Measurements from ENCODE around the gene ACAT2. TPM values are rescaled to one million over a fixed set of nuclear protein-coding genes. Genes with fewer than 3 reads are reported as not detected.

Gene ACAT2
- total RNA-seq, 1 experiment from 2014 or later: 46.0 TPM

DNA sequence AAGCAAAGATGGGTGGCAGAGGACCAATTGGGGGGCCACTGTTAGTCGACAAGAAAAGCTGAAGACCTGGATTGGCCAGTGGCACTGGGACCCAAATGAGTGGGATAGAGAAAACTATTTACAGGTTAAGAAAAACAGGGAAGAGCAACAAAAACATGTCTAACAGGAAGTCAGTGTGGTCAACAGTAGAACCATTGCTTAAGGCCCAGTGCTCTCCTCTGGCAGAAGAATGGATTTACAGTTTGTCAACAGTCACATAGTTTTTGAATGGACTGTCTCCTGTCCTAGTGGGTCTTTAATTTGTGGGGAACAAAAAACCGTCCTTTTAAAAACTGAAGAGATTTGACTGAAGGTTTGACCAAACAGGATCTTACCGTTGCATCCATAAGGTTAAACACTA is 46.7 kb upstream of the ACAT2 start:
- TF ChIP-seq, protein P1, sequence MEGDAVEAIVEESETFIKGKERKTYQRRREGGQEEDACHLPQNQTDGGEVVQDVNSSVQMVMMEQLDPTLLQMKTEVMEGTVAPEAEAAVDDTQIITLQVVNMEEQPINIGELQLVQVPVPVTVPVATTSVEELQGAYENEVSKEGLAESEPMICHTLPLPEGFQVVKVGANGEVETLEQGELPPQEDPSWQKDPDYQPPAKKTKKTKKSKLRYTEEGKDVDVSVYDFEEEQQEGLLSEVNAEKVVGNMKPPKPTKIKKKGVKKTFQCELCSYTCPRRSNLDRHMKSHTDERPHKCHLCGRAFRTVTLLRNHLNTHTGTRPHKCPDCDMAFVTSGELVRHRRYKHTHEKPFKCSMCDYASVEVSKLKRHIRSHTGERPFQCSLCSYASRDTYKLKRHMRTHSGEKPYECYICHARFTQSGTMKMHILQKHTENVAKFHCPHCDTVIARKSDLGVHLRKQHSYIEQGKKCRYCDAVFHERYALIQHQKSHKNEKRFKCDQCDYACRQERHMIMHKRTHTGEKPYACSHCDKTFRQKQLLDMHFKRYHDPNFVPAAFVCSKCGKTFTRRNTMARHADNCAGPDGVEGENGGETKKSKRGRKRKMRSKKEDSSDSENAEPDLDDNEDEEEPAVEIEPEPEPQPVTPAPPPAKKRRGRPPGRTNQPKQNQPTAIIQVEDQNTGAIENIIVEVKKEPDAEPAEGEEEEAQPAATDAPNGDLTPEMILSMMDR (IDR thresholded peaks at IDR 0.05; ENCODE audit: unreplicated experiment): no peak
- peaks cover 5% of the 10 kb centered on the region for H3K36me3 Mint-ChIP-seq (ENCODE audit: insufficient read depth, unreplicated experiment)
- no peaks in the 10 kb centered on the region for H3K9me3 Mint-ChIP-seq (ENCODE audit: unreplicated experiment)
- ChIA-PET CTCF (interaction anchor here (0.9 kb wide), 2 partner anchors 14 to 25 kb away, joined by 3 to 4 read pairs; no protein-coding TSS in a partner anchor), POLR2A (interaction anchor here (0.6 to 18.8 kb wide), 7 partner anchors 9 to 81 kb away, joined by 3 to 877 read pairs (median 4); partner anchors contain the start of genes MRPL18, SOD2, TCP1 and WTAP)
- no peak for DNase-seq (ENCODE audit: unreplicated experiment)
- intact Hi-C loops (cut with micrococcal nuclease): no loop called here
- BruUV-seq (replicated peaks): no TSS peak
- H3K27ac Mint-ChIP-seq (ENCODE audit: low read depth, unreplicated experiment): no peak overlapping the region
- peak overlapping the region; percentile 41 for H3K4me3 Mint-ChIP-seq (ENCODE audit: unreplicated experiment)
- H3K4me1 Mint-ChIP-seq (ENCODE audit: insufficient read depth, unreplicated experiment): peaks cover 38% of the 10 kb centered on the region
- H3K27me3 Mint-ChIP-seq (ENCODE audit: insufficient read depth, unreplicated experiment): no peaks in the 10 kb centered on the region

DNA sequence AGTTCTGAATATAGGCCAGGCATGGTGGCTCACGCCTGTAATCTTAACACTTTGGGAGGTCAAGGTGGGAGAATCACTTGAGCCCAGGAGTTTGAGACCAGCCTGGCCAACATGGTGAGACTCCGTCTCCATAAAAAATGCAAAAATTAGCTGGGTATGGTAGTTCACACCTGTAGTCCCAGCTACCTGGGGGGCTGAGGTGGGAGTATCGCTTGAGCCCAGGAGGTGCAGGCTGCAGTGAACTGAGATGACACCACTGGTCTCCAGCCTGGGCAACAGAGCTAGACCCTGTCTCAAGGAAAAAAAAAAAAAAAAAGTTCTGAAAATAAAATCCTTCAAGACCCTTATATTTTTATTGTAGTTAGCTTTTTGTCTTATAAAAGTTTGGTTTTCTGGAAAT is 46.2 kb upstream of the ACAT2 start:
- POLR2A ChIA-PET: interaction anchor here (0.6 to 18.8 kb wide), 7 partner anchors 9 to 80 kb away, joined by 3 to 877 read pairs (median 4); partner anchors contain the start of genes MRPL18, SOD2, TCP1 and WTAP
- CTCF ChIA-PET: interaction anchor here (0.9 to 1.2 kb wide), 3 partner anchors 13 to 25 kb away, joined by 3 to 4 read pairs (median 3); no protein-coding TSS in a partner anchor
- peak overlapping the region; percentile 67 for H3K4me3 Mint-ChIP-seq (ENCODE audit: unreplicated experiment)
- TF ChIP-seq, protein P1 (IDR thresholded peaks at IDR 0.05; ENCODE audit: unreplicated experiment): no peak
- peaks cover 5% of the 10 kb centered on the region for H3K36me3 Mint-ChIP-seq (ENCODE audit: insufficient read depth, unreplicated experiment)
- H3K27me3 Mint-ChIP-seq (ENCODE audit: insufficient read depth, unreplicated experiment): no peaks in the 10 kb centered on the region
- intact Hi-C loops (cut with micrococcal nuclease): no loop called here
- no peaks in the 10 kb centered on the region for H3K9me3 Mint-ChIP-seq (ENCODE audit: unreplicated experiment)
- no peak for DNase-seq (ENCODE audit: unreplicated experiment)
- H3K27ac Mint-ChIP-seq (ENCODE audit: low read depth, unreplicated experiment): no peak overlapping the region
- BruUV-seq (replicated peaks): no TSS peak
- H3K4me1 Mint-ChIP-seq (ENCODE audit: insufficient read depth, unreplicated experiment): peaks cover 38% of the 10 kb centered on the region

DNA sequence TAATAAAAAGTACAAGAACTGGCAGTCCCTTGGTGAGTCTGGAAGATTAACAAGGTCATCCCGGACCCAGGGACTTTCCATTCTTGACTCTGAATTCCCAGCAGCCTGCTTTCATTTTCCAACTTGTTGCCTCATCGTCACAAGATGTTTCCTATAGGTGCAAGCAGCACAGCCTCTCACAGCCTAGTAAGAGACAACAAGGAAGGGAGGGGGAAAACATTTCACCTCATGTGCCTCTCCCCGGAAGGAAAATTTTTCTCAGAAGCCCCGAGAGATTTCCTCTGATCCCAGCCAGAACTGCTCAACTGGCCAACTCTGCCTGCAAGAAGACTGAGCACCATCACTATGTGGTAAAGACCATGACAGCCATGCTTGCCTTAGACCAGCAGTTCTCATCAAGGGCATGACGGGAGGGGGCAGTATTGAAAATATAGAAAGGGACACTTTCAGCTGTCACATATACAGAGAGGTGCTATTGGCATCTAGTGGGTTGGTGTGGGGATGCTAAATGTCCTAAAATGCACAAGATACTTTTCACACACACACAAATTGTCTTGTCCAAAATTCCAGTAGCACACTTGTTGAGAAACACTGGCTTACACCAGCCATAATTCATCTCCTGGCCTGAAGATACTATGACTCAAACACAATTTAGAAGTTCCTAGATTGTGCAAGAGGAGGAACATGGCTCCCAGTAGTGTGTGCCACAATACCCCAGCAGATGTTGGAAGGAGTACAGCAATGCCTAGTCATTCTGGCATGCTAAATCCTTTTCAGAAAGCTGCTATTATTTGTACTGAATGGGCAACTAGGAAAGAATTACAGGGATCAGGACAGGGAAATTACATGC is 45.4 kb upstream of the ACAT2 start:
- H3K4me3 Mint-ChIP-seq (ENCODE audit: unreplicated experiment): peak overlapping the region; percentile 67
- H3K36me3 Mint-ChIP-seq (ENCODE audit: insufficient read depth, unreplicated experiment): peaks cover 5% of the 10 kb centered on the region
- ChIA-PET CTCF (interaction anchor here (0.6 to 1.7 kb wide), 10 partner anchors 10 to 533 kb away, joined by 3 to 12 read pairs (median 4); no protein-coding TSS in a partner anchor), POLR2A (interaction anchor here (0.7 to 18.8 kb wide), 15 partner anchors 11 to 1072 kb away, joined by 3 to 877 read pairs (median 4); partner anchors contain the start of genes DYNLT1, MRPL18, SOD2 and TCP1)
- H3K27ac Mint-ChIP-seq (ENCODE audit: low read depth, unreplicated experiment): no peak overlapping the region
- H3K9me3 Mint-ChIP-seq (ENCODE audit: unreplicated experiment): no peaks in the 10 kb centered on the region
- BruUV-seq (replicated peaks): TSS peak; percentile 80
- TF ChIP-seq, protein P1 (IDR thresholded peaks at IDR 0.05; ENCODE audit: unreplicated experiment): no peak
- no peaks in the 10 kb centered on the region for H3K27me3 Mint-ChIP-seq (ENCODE audit: insufficient read depth, unreplicated experiment)
- DNase-seq (ENCODE audit: unreplicated experiment): peak; percentile 97
- intact Hi-C loops (cut with micrococcal nuclease): no loop called here
- H3K4me1 Mint-ChIP-seq (ENCODE audit: insufficient read depth, unreplicated experiment): peaks cover 38% of the 10 kb centered on the region

DNA sequence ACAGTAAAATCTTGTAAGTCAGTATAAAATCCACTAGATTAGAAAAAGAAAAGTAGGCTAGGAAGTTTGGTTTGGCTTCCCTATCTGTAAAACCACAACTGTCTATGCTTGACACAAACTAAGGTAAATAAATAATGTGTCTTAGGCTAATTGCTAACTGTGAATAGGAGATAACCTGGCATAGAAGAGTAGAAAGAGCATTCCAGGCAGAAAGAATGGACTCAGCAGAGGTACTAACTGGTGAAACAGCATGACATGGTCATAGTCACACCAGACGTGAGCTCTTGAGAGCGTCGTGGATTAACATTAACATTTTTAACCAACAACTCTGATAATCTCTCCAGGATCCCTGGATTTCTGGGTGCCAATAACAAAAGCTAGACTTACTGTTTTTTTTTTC is 43.2 kb upstream of the ACAT2 start:
- ChIA-PET CTCF (interaction anchor here (0.6 to 4.0 kb wide), 3 partner anchors 18 to 611 kb away, joined by 3 to 27 read pairs (median 4); no protein-coding TSS in a partner anchor), POLR2A (interaction anchor here (0.7 to 18.8 kb wide), 6 partner anchors 9 to 71 kb away, joined by 3 to 877 read pairs (median 24); partner anchors contain the start of genes MRPL18, SOD2, TCP1 and WTAP)
- no peak for DNase-seq (ENCODE audit: unreplicated experiment)
- no peak overlapping the region for H3K4me3 Mint-ChIP-seq (ENCODE audit: unreplicated experiment)
- TF ChIP-seq, protein P1 (IDR thresholded peaks at IDR 0.05; ENCODE audit: unreplicated experiment): no peak
- no peaks in the 10 kb centered on the region for H3K27me3 Mint-ChIP-seq (ENCODE audit: insufficient read depth, unreplicated experiment)
- peaks cover 50% of the 10 kb centered on the region for H3K4me1 Mint-ChIP-seq (ENCODE audit: insufficient read depth, unreplicated experiment)
- intact Hi-C loops (cut with micrococcal nuclease): no loop called here
- H3K9me3 Mint-ChIP-seq (ENCODE audit: unreplicated experiment): no peaks in the 10 kb centered on the region
- BruUV-seq (replicated peaks): no TSS peak
- peaks cover 13% of the 10 kb centered on the region for H3K36me3 Mint-ChIP-seq (ENCODE audit: insufficient read depth, unreplicated experiment)
- H3K27ac Mint-ChIP-seq (ENCODE audit: low read depth, unreplicated experiment): peak overlapping the region; percentile 51
